Nephron progenitor cell (in vitro differentiated cells): Measurements from ENCODE around the gene SV2C.

Source experiments
- DNase-seq: peaks from one replicate; pipeline ENCODE4 v3.0.0; 2021
- H3K27ac Mint-ChIP-seq: 2 replicates; pipeline ENCODE4 v1.8.0; 2021; ENCODE audit warnings: mild to moderate bottlenecking, moderate library complexity, mixed read lengths
- H3K27me3 Mint-ChIP-seq: 2 replicates; pipeline ENCODE4 v1.8.0; 2021; ENCODE audit warnings: mild to moderate bottlenecking, low read depth, mixed read lengths; ENCODE audit not compliant: poor library complexity
- H3K36me3 Mint-ChIP-seq: 2 replicates; pipeline ENCODE4 v1.8.0; 2021; ENCODE audit warnings: low read depth, mixed read lengths
- H3K4me1 Mint-ChIP-seq: 2 replicates; pipeline ENCODE4 v1.8.0; 2021; ENCODE audit warnings: mixed read lengths
- H3K4me3 Mint-ChIP-seq: 2 replicates; pipeline ENCODE4 v1.8.0; 2021; ENCODE audit warnings: mild to moderate bottlenecking, moderate library complexity, mixed read lengths
- H3K9me3 Mint-ChIP-seq: 2 replicates; pipeline ENCODE4 v1.8.0; 2021; ENCODE audit warnings: mild to moderate bottlenecking, moderate library complexity, mixed read lengths
- CTCF ChIP-seq: fragments of 200-600 bp; sonication (generic); IDR thresholded peaks from 2 replicates; pipeline ENCODE4 v1.5.0; 2021; ENCODE audit warnings: antibody characterized with exemption

SV2C gene

GRCh38 chr5:76149636-76150035 lies 66.5 kb downstream of the SV2C start:
- H3K27ac Mint-ChIP-seq: no peak overlapping the region
- H3K27me3 Mint-ChIP-seq: peaks cover 9% of the 10 kb centered on the region
- H3K4me1 Mint-ChIP-seq: no peaks in the 10 kb centered on the region
- H3K4me3 Mint-ChIP-seq: no peak overlapping the region
- TF ChIP-seq CTCF: no peak
- no peak for DNase-seq
- no peaks in the 10 kb centered on the region for H3K36me3 Mint-ChIP-seq
- H3K9me3 Mint-ChIP-seq: no peaks in the 10 kb centered on the region

- H3K4me1 Mint-ChIP-seq: no peaks in the 10 kb centered on the region
- no peak overlapping the region for H3K4me3 Mint-ChIP-seq
- H3K36me3 Mint-ChIP-seq: no peaks in the 10 kb centered on the region
- no peak overlapping the region for H3K27ac Mint-ChIP-seq
- H3K9me3 Mint-ChIP-seq: no peaks in the 10 kb centered on the region
- DNase-seq: no peak
- TF ChIP-seq CTCF: no peak
- peaks cover 9% of the 10 kb centered on the region for H3K27me3 Mint-ChIP-seq
Measured at GRCh38 chr5:76152161-76152560, 69.0 kb downstream of the SV2C start.

GRCh38 chr5:76152700-76153099 lies 69.5 kb downstream of the SV2C start:
- no peak for DNase-seq
- H3K4me3 Mint-ChIP-seq: no peak overlapping the region
- H3K27ac Mint-ChIP-seq: no peak overlapping the region
- H3K9me3 Mint-ChIP-seq: no peaks in the 10 kb centered on the region
- no peaks in the 10 kb centered on the region for H3K4me1 Mint-ChIP-seq
- H3K27me3 Mint-ChIP-seq: peaks cover 6% of the 10 kb centered on the region
- no peaks in the 10 kb centered on the region for H3K36me3 Mint-ChIP-seq
- TF ChIP-seq CTCF: no peak

- H3K4me3 Mint-ChIP-seq: no peak overlapping the region
- H3K9me3 Mint-ChIP-seq: no peaks in the 10 kb centered on the region
- no peak for DNase-seq
- no peaks in the 10 kb centered on the region for H3K36me3 Mint-ChIP-seq
- no peaks in the 10 kb centered on the region for H3K4me1 Mint-ChIP-seq
- TF ChIP-seq CTCF: no peak
- no peak overlapping the region for H3K27ac Mint-ChIP-seq
- peaks cover 6% of the 10 kb centered on the region for H3K27me3 Mint-ChIP-seq
Measured at GRCh38 chr5:76153271-76153670, 70.1 kb downstream of the SV2C start.

- no peak overlapping the region for H3K27ac Mint-ChIP-seq
- no peaks in the 10 kb centered on the region for H3K36me3 Mint-ChIP-seq
- no peak for DNase-seq
- H3K4me1 Mint-ChIP-seq: no peaks in the 10 kb centered on the region
- no peak overlapping the region for H3K4me3 Mint-ChIP-seq
- no peak for TF ChIP-seq CTCF
- H3K27me3 Mint-ChIP-seq: peaks cover 6% of the 10 kb centered on the region
- no peaks in the 10 kb centered on the region for H3K9me3 Mint-ChIP-seq
Measured at GRCh38 chr5:76154009-76154690, 71.0 kb downstream of the SV2C start.

GRCh38 chr5:76155536-76155935 lies 72.4 kb downstream of the SV2C start:
- H3K9me3 Mint-ChIP-seq: no peaks in the 10 kb centered on the region
- H3K4me3 Mint-ChIP-seq: no peak overlapping the region
- H3K27ac Mint-ChIP-seq: no peak overlapping the region
- no peak for DNase-seq
- peaks cover 6% of the 10 kb centered on the region for H3K27me3 Mint-ChIP-seq
- no peak for TF ChIP-seq CTCF
- H3K36me3 Mint-ChIP-seq: no peaks in the 10 kb centered on the region
- no peaks in the 10 kb centered on the region for H3K4me1 Mint-ChIP-seq
